ENCODE results near the gene OGFOD2. TPM values are rescaled to one million over a fixed set of nuclear protein-coding genes. Genes with fewer than 3 reads are reported as not detected.
A peak's percentile ranks its signal among the peaks of the same experiment; 100 is the strongest.

Gene OGFOD2
- total and polyA plus RNA-seq, 2 of the 13 experiments (the other 11 are each of a cell fraction or from before 2014, with no cell fraction given): 13.2 to 14.6 TPM

DNA sequence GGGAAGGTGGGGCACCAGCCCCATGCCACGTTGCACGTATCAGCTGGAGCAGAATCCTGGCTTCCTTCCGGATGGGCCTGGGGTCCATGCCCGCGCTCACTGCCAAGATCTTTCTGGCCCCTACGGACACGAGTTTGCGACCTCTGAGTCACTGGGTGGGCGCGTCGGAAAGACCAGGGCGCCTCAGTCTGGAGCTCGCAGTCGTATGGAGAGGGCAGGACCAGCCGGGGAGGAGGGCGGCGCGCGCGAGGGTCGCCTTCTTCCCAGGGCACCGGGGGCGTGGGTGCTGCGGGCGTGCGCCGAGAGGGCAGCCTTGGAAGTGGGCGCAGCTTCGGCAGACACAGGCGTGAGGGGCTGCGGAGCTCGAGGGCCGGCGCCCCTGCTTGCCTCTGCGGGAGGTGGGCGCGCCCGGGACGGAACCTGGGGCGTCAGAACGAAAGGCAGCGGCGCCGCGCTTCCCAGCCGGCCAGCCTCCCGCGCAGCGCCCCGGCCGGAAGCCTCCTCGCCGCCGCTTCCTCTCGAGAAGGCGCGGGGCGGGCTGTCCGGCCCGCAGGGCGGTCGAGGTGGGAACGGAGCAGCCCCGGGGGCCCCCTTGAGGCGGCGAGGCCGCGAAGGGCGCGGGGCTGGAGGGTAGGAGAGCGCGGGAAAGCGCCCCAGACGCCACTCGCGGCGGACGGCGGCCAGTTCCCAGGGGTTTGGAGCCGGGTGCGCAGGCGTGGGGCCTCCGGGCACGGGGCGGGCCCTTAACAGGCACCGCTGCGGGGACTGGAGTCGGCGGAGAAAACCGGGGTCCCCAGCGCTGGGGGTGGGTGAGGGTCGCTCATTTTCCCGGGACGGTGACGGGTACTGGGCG is 5.4 kb downstream of the OGFOD2 start, which contains the start of gene ARL6IP4 (continued):
- TF ChIP-seq, protein P1, sequence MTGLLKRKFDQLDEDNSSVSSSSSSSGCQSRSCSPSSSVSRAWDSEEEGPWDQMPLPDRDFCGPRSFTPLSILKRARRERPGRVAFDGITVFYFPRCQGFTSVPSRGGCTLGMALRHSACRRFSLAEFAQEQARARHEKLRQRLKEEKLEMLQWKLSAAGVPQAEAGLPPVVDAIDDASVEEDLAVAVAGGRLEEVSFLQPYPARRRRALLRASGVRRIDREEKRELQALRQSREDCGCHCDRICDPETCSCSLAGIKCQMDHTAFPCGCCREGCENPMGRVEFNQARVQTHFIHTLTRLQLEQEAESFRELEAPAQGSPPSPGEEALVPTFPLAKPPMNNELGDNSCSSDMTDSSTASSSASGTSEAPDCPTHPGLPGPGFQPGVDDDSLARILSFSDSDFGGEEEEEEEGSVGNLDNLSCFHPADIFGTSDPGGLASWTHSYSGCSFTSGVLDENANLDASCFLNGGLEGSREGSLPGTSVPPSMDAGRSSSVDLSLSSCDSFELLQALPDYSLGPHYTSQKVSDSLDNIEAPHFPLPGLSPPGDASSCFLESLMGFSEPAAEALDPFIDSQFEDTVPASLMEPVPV (CRISPR knock-in tag; IDR thresholded peaks at IDR 0.05): peak; percentile 86
- TF ChIP-seq TMF1 (CRISPR knock-in tag; IDR thresholded peaks at IDR 0.05; ENCODE audit: low read depth) (peak; percentile 92; the same call in 1 of the 2 replicates), AHR (CRISPR knock-in tag; IDR thresholded peaks at IDR 0.05) (peak; percentile 28; the same call in 1 of the 2 replicates), RARA (CRISPR knock-in tag; IDR thresholded peaks at IDR 0.05) (0 out of 2 replicates have a peak, but pooled peaks have one; percentile 22), THAP11 (CRISPR knock-in tag; IDR thresholded peaks at IDR 0.05) (peak; percentile 90), HNRNPL (IDR thresholded peaks at IDR 0.05; ENCODE audit: low read depth, low read length) (peak; percentile 47; the same call in 1 of the 2 replicates), KAT8 (CRISPR knock-in tag; IDR thresholded peaks at IDR 0.05) (peak; percentile 49), ZNF451 (CRISPR knock-in tag; IDR thresholded peaks at IDR 0.05) (peak; percentile 79; the same call in 1 of the 2 replicates), MATR3 (CRISPR knock-in tag; IDR thresholded peaks at IDR 0.05) (no peak), REPIN1 (CRISPR knock-in tag; IDR thresholded peaks at IDR 0.05; ENCODE audit: borderline replicate concordance, low read depth) (peak; percentile 63; the same call in 1 of the 2 replicates), NCOA2 (CRISPR knock-in tag; IDR thresholded peaks at IDR 0.05) (no peak)
- TF ChIP-seq, protein P2, sequence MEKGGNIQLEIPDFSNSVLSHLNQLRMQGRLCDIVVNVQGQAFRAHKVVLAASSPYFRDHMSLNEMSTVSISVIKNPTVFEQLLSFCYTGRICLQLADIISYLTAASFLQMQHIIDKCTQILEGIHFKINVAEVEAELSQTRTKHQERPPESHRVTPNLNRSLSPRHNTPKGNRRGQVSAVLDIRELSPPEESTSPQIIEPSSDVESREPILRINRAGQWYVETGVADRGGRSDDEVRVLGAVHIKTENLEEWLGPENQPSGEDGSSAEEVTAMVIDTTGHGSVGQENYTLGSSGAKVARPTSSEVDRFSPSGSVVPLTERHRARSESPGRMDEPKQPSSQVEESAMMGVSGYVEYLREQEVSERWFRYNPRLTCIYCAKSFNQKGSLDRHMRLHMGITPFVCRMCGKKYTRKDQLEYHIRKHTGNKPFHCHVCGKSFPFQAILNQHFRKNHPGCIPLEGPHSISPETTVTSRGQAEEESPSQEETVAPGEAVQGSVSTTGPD (CRISPR knock-in tag; IDR thresholded peaks at IDR 0.05): no peak
- TF ChIP-seq, protein P3, sequence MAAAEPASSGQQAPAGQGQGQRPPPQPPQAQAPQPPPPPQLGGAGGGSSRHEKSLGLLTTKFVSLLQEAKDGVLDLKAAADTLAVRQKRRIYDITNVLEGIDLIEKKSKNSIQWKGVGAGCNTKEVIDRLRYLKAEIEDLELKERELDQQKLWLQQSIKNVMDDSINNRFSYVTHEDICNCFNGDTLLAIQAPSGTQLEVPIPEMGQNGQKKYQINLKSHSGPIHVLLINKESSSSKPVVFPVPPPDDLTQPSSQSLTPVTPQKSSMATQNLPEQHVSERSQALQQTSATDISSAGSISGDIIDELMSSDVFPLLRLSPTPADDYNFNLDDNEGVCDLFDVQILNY (CRISPR knock-in tag; conservative IDR thresholded peaks at IDR 0.05): no peak
- TF ChIP-seq, protein P4, sequence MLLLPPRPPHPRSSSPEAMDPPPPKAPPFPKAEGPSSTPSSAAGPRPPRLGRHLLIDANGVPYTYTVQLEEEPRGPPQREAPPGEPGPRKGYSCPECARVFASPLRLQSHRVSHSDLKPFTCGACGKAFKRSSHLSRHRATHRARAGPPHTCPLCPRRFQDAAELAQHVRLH (CRISPR knock-in tag; IDR thresholded peaks at IDR 0.05; ENCODE audit: borderline replicate concordance, low read depth): no peak
- TF ChIP-seq, protein P5, sequence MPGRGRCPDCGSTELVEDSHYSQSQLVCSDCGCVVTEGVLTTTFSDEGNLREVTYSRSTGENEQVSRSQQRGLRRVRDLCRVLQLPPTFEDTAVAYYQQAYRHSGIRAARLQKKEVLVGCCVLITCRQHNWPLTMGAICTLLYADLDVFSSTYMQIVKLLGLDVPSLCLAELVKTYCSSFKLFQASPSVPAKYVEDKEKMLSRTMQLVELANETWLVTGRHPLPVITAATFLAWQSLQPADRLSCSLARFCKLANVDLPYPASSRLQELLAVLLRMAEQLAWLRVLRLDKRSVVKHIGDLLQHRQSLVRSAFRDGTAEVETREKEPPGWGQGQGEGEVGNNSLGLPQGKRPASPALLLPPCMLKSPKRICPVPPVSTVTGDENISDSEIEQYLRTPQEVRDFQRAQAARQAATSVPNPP (CRISPR knock-in tag; IDR thresholded peaks at IDR 0.05): peak; percentile 25; the same call in 1 of the 2 replicates
- TF ChIP-seq, protein P6, sequence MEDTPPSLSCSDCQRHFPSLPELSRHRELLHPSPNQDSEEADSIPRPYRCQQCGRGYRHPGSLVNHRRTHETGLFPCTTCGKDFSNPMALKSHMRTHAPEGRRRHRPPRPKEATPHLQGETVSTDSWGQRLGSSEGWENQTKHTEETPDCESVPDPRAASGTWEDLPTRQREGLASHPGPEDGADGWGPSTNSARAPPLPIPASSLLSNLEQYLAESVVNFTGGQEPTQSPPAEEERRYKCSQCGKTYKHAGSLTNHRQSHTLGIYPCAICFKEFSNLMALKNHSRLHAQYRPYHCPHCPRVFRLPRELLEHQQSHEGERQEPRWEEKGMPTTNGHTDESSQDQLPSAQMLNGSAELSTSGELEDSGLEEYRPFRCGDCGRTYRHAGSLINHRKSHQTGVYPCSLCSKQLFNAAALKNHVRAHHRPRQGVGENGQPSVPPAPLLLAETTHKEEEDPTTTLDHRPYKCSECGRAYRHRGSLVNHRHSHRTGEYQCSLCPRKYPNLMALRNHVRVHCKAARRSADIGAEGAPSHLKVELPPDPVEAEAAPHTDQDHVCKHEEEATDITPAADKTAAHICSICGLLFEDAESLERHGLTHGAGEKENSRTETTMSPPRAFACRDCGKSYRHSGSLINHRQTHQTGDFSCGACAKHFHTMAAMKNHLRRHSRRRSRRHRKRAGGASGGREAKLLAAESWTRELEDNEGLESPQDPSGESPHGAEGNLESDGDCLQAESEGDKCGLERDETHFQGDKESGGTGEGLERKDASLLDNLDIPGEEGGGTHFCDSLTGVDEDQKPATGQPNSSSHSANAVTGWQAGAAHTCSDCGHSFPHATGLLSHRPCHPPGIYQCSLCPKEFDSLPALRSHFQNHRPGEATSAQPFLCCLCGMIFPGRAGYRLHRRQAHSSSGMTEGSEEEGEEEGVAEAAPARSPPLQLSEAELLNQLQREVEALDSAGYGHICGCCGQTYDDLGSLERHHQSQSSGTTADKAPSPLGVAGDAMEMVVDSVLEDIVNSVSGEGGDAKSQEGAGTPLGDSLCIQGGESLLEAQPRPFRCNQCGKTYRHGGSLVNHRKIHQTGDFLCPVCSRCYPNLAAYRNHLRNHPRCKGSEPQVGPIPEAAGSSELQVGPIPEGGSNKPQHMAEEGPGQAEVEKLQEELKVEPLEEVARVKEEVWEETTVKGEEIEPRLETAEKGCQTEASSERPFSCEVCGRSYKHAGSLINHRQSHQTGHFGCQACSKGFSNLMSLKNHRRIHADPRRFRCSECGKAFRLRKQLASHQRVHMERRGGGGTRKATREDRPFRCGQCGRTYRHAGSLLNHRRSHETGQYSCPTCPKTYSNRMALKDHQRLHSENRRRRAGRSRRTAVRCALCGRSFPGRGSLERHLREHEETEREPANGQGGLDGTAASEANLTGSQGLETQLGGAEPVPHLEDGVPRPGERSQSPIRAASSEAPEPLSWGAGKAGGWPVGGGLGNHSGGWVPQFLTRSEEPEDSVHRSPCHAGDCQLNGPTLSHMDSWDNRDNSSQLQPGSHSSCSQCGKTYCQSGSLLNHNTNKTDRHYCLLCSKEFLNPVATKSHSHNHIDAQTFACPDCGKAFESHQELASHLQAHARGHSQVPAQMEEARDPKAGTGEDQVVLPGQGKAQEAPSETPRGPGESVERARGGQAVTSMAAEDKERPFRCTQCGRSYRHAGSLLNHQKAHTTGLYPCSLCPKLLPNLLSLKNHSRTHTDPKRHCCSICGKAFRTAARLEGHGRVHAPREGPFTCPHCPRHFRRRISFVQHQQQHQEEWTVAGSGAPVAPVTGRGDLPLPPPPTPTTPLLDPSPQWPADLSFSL (CRISPR knock-in tag; IDR thresholded peaks at IDR 0.05): no peak

All from HepG2 (cell line).